Endometrial microvascular endothelial cells (primary cell): ENCODE measurements around the gene GPR89B. TPM values are rescaled to one million over a fixed set of nuclear protein-coding genes. Genes with fewer than 3 reads are reported as not detected.
"Not testable (repeated sequence)": the region's sequence is repeated elsewhere in the genome, so short reads cannot be mapped to it uniquely, and the experiment has no call there.

Experiments used
- in situ Hi-C: cut with HindIII; loops from 2 replicates; pipeline ENCODE4 v1.10.0; 2017; ENCODE audit warnings: low sequenced_read_pairs, low pct_unique_long_range_greater_than_20kb; ENCODE audit errors: inconsistent ontology term
- total RNA-seq: library from RNA; depleted of rRNA; stranded (reverse); fragments of >200 nt; gene quantifications from one replicate; pipeline ENCODE4 v1.2.3, GENCODE V29; 2015; ENCODE audit errors: inconsistent ontology term

GPR89B gene
- 8.2 TPM for total RNA-seq

GRCh38 chr1:147928236-147929132 is at the start of gene GPR89B:
Gene GPR89B (plus strand): TSS chr1:147928420. CDS start chr1:147928537, 117 bp downstream.
- in situ Hi-C loops: not testable (repeated sequence)

- in situ Hi-C loops: no loop called here
Measured at GRCh38 chr1:147879911-147880310, 48.3 kb upstream of the GPR89B start.

DNA sequence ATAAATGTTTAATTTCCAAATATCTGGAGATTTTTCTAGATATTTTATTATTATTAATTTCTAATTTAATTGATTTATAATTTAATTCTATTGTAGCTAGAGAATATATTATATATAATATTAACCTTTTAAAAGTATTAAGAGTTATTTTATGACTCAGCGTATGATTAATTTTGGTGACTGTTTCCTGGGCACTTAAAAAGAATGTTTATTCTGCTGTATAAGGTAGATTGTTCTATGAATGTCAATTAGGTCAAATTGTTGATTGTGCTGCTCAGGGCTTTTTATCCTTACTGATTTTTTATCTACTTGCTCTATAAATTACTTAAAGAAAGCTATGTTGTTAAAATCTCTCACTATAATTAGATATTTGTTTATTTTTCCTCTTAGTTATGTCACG is 45.7 kb upstream of the GPR89B start:
- in situ Hi-C loops: no loop called here

DNA sequence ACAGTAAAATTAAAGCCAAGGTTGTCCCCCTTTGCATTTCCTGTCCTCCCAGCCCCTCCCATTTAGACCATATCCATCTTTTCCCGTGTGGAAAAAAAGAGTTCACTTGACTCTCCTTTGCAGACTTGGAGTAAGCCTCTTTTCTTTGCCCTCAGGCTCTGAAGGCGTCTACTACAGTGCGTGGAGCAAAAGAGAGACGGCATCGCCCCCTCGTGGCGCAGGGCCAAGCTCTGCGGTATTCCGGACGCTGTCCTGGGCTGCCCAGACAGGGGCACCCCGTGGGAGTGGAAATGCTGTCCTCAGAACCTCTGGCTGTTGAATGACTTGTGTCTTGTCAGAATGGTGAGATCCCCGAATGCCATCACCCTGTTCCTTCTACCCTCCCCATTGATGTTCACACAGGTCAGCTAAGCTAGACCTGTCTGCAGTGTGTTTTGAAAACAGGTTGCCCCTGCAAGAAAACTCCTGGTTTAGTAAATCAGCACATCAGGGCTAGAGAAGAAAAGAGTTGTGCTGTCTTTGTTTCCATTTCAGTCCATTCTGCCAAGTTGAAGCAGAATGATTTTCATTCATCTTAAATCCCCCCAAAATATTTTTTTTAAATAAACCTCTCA is 37.9 kb upstream of the GPR89B start:
- in situ Hi-C loops: no loop called here

DNA sequence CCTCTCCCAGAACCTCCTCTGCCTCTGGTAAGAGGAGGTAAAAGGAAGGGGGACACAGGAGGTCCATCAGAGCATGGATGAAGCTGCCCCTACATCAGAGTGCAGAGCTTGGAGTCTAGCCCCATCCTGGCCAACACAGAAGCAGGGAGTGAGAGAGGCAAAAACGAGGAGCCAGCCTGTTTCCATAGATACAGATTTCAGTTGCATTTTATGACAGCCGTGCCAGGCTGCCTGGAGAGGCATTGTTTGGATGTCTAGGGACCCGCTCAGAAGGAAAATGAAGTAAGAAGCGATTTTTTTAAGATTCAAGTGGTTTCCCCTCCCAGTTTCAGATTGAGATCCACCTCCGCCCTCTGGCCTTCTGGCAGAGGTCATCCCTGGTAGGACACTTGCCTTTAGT is 37.1 kb upstream of the GPR89B start:
- in situ Hi-C loops: no loop called here

- in situ Hi-C loops: no loop called here
Measured at GRCh38 chr1:147892216-147892615, 36.0 kb upstream of the GPR89B start.

DNA sequence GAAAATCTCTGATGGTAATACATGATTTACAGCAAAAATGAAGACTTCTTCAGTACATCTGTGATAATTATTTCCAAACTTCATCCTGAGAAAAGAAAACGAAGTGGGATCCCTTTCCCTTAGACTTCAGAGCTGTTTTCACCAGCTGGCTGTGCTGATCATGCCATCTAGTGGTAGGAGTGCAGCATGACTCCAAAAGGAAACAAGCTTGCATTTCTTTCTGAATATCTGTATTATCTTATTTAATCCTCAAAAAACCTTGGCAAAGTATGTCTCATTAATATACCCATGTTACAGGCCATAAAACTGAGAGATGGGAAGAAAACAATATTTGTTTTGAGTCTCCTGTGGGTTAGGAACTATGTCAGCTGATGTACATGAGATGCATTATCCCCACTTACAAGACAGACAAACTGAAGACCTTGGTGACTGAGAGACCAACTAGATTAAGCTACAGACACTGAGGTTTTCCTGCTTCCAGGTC is 35.4 kb upstream of the GPR89B start:
- in situ Hi-C loops: no loop called here

DNA sequence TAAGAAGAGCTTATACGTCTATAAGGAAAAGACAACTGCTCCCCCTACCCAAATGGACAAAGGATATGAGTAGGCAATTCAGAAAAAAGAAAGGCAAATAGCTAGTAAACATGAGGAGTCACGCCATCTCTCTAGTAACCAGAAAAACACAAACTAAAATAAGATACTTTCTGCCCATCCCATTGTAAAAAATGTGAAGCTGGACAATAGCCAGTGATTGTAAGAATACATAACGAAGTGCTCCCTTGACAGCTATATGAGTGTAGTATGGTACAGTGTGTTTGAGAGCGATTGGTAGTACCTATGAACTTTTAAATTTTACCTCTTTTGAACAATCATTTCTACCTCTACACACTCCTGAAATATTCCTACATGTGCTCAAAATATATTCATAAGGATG is 33.1 kb upstream of the GPR89B start:
- in situ Hi-C loops: no loop called here

GRCh38 chr1:147897029-147897752 is 31.0 kb upstream of the GPR89B start:
- in situ Hi-C loops: no loop called here

GRCh38 chr1:147897789-147898188 is 30.4 kb upstream of the GPR89B start:
- in situ Hi-C loops: no loop called here

- in situ Hi-C loops: no loop called here
Measured at GRCh38 chr1:147902253-147902845, 25.9 kb upstream of the GPR89B start, which contains the start of gene GJA8. Gene GJA8 (plus strand): TSS chr1:147902795. CDS start chr1:147907956, 5,161 bp downstream.

DNA sequence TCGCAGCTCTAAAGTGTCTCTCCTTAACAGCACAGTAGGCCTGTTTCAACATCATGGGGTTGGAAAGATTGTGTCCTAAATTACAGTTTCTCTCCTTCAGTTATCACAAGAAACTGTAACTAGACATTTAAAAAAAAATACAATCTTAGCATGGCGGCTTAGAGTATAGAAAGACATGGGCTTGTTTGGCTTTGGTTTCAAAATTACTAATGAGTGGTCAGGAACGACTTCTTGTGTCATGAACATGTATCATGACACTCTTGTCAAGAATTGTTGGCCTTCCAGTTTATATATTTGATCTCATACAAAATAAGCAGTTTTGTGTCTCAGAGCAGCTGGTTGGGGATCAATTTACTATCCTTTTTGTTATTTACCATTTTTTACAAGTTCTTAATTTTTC is 23.5 kb upstream of the GPR89B start:
- in situ Hi-C loops: no loop called here

GRCh38 chr1:147907786-147908509 is 20.3 kb upstream of the GPR89B start:
- in situ Hi-C loops: no loop called here

GRCh38 chr1:147912553-147912952 is 15.7 kb upstream of the GPR89B start:
- in situ Hi-C loops: no loop called here

GRCh38 chr1:147913362-147913942 is 14.8 kb upstream of the GPR89B start:
- in situ Hi-C loops: no loop called here

- in situ Hi-C loops: no loop called here
Measured at GRCh38 chr1:147919896-147920295, 8.3 kb upstream of the GPR89B start.

DNA sequence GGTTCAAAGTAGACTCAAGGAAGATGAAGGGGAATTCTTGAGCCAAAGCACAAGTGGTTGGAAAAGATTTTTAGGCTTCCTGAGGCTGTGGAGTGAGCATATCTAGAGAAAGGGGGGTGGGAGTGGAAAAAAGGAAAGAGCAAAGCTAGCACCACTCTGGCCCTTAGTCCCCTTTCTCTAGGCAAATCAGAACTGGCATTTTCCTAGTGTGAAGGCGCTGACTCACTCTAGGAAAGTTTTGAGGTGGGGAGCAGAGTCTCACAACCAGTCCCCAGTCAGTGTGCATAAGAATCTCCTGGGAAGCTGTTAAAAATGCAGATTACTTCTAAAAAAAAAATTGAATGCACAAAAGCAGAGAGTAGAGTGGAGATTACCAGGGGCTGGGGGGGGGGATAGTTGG is 3.4 kb upstream of the GPR89B start:
- in situ Hi-C loops: no loop called here

DNA sequence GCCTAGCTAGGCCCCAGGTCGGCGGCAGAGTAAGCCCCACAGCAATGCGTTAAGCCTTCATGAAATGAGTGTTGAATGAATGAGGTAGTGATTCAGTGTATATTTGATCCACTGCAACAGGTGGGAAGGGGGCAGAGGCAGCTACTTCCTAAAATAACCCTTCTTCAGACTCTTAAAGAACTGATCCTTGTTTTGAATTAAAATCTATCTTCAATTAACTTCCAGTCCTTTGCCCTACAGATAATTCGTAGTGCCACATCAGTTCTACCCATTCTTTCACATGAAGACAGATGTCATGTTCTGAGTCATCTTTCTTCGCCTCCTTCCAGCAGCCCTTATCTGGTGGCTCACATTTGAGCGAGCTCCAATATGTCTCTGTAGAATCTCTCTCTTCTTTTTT is 1.0 kb upstream of the GPR89B start:
- in situ Hi-C loops: not testable (repeated sequence)
